ENCODE data around the gene B3GAT1. TPM values are rescaled to one million over a fixed set of nuclear protein-coding genes. Genes with fewer than 3 reads are reported as not detected.

B3GAT1 gene
- total and polyA plus RNA-seq, 2 of the 13 experiments (the other 11 are each of a cell fraction or from before 2014, with no cell fraction given) = not detected

DNA sequence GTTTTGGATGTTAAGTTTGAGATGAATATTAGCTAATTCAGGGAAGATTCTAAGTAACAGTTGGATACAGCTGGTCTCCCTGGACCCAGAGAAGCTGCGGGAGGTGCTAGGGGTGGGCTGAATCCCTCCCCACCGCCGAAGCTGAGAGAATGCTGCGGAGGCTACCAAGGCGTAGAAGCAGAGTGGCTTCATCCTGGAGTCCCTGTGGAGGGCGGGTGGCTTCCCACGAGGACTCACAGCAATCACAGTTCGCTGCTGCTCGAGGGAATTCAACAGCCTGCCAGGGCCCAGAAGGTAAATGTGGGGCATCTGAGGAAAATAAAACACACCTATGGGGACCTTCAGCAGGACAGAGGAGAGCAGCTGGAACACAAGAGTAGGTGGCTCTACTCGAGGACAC, 11.1 kb upstream of the B3GAT1 start:
- H3K36me3 ChIP-seq (replicated peaks in 1 of 2; ENCODE audit: control insufficient read depth in 1 of 2, insufficient read depth in 2 of 2, low read length in 2 of 2) = no peaks in the 10 kb centered on the region
- no peak overlapping the region for H3K4me3 ChIP-seq (replicated peaks in 1 of 3; ENCODE audit: insufficient read depth in 1 of 3, low read depth in 2 of 3, low read length in 3 of 3)
- no peak overlapping the region for H2AFZ ChIP-seq (ENCODE audit: low read length)
- DNase-seq (ENCODE audit: low spot score) = no peak
- 0 out of 2 replicates have a peak, but pooled peaks cover 2% of the 10 kb centered on the region for H4K20me1 ChIP-seq (ENCODE audit: insufficient read depth, low read length)
- 8% methylated on average over 10 of the region's 10 CpGs for WGBS (ENCODE audit: low lambda C conversion rate)
- in situ Hi-C loops (cut with HindIII; ENCODE audit: extremely low pct_ligation_motif_present, low pct_unique_long_range_greater_than_20kb) = no loop called here
- H3K9ac ChIP-seq (ENCODE audit: insufficient read depth, low read depth, low read length) = no peak overlapping the region
- FAIRE-seq = no peak
- H3K4me1 ChIP-seq (ENCODE audit: insufficient read depth, low read length) = no peaks in the 10 kb centered on the region
- ChIA-PET POLR2A (no interaction called here), CTCF (ENCODE audit: low intra/inter-chr PET ratio, low total read pairs) (no interaction called here)
- peaks cover 5 to 49% of the 10 kb centered on the region in 2 experiments for H3K27me3 ChIP-seq (ENCODE audit: control insufficient read depth in 1 of 2, insufficient read depth in 2 of 2, low read length in 2 of 2)
- H3K4me2 ChIP-seq (ENCODE audit: low read depth, low read length) = no peak overlapping the region
- ATAC-seq = no peak
- BruUV-seq (replicated peaks) = no TSS peak
- H3K9me3 ChIP-seq (ENCODE audit: low read length) = no peaks in the 10 kb centered on the region
- H3K27ac ChIP-seq (ENCODE audit: extremely low read length, insufficient read depth, low read length) = no peak overlapping the region
- no peaks in the 10 kb centered on the region for H3K79me2 ChIP-seq (ENCODE audit: insufficient read depth, low read length)
- TF ChIP-seq THAP11 (CRISPR knock-in tag; IDR thresholded peaks at IDR 0.05) = no peak
- no peak for TF ChIP-seq STAT5B (CRISPR knock-in tag; IDR thresholded peaks at IDR 0.05)
- no peak for TF ChIP-seq ZNF280D (CRISPR knock-in tag; IDR thresholded peaks at IDR 0.05)
- TF ChIP-seq AKAP8 (CRISPR knock-in tag; IDR thresholded peaks at IDR 0.05) = no peak
- no peak for TF ChIP-seq CSRNP1 (CRISPR knock-in tag; IDR thresholded peaks at IDR 0.05)
- TF ChIP-seq, protein P1, sequence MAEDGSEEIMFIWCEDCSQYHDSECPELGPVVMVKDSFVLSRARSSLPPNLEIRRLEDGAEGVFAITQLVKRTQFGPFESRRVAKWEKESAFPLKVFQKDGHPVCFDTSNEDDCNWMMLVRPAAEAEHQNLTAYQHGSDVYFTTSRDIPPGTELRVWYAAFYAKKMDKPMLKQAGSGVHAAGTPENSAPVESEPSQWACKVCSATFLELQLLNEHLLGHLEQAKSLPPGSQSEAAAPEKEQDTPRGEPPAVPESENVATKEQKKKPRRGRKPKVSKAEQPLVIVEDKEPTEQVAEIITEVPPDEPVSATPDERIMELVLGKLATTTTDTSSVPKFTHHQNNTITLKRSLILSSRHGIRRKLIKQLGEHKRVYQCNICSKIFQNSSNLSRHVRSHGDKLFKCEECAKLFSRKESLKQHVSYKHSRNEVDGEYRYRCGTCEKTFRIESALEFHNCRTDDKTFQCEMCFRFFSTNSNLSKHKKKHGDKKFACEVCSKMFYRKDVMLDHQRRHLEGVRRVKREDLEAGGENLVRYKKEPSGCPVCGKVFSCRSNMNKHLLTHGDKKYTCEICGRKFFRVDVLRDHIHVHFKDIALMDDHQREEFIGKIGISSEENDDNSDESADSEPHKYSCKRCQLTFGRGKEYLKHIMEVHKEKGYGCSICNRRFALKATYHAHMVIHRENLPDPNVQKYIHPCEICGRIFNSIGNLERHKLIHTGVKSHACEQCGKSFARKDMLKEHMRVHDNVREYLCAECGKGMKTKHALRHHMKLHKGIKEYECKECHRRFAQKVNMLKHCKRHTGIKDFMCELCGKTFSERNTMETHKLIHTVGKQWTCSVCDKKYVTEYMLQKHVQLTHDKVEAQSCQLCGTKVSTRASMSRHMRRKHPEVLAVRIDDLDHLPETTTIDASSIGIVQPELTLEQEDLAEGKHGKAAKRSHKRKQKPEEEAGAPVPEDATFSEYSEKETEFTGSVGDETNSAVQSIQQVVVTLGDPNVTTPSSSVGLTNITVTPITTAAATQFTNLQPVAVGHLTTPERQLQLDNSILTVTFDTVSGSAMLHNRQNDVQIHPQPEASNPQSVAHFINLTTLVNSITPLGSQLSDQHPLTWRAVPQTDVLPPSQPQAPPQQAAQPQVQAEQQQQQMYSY (CRISPR knock-in tag; IDR thresholded peaks at IDR 0.05) = no peak
- TF ChIP-seq, protein P2, sequence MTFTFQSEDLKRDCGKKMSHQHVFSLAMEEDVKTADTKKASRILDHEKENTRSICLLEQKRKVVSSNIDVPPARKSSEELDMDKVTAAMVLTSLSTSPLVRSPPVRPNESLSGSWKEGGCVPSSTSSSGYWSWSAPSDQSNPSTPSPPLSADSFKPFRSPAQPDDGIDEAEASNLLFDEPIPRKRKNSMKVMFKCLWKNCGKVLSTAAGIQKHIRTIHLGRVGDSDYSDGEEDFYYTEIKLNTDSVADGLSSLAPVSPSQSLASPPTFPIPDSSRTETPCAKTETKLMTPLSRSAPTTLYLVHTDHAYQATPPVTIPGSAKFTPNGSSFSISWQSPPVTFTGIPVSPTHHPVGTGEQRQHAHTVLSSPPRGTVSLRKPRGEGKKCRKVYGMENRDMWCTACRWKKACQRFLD (CRISPR knock-in tag; IDR thresholded peaks at IDR 0.05; ENCODE audit: borderline replicate concordance) = no peak
- TF ChIP-seq ZBTB14 (CRISPR knock-in tag; IDR thresholded peaks at IDR 0.05) = no peak
- TF ChIP-seq PAF1 (CRISPR knock-in tag; IDR thresholded peaks at IDR 0.05) = no peak
- no peak for TF ChIP-seq PHF21A (CRISPR knock-in tag; IDR thresholded peaks at IDR 0.05)
- TF ChIP-seq ZNF850 (CRISPR knock-in tag; conservative IDR thresholded peaks at IDR 0.05) = no peak
- intact Hi-C loops (cut with micrococcal nuclease; ENCODE audit: unreplicated experiment) = no loop called here
